Mesendoderm (in vitro differentiated cells): ENCODE measurements around the gene PACSIN3. TPM values are rescaled to one million over a fixed set of nuclear protein-coding genes. Genes with fewer than 3 reads are reported as not detected.
A peak's percentile ranks its signal among the peaks of the same experiment; 100 is the strongest.

ENCODE experiments used
- DNase-seq: peaks from one replicate; pipeline ENCODE4 v3.0.0; 2013
- H2AK5ac ChIP-seq: 2 replicates; pipeline ENCODE4 v1.6.1; 2013; ENCODE audit warnings: low read length, inconsistent platforms
- H2BK120ac ChIP-seq: 2 replicates; pipeline ENCODE4 v1.6.1; 2013; ENCODE audit warnings: low read depth, mild to moderate bottlenecking, low read length, moderate library complexity, mixed read lengths
- H2BK15ac ChIP-seq: replicated peaks from 2 replicates; pipeline ENCODE4 v1.6.1; 2013; ENCODE audit warnings: low read depth, mild to moderate bottlenecking, moderate library complexity
- H2BK5ac ChIP-seq: 2 replicates; pipeline ENCODE4 v1.6.1; 2013; ENCODE audit warnings: low read length, inconsistent platforms
- H3K18ac ChIP-seq: 2 replicates; pipeline ENCODE4 v1.6.1; 2013; ENCODE audit warnings: mild to moderate bottlenecking, low read length, mixed read lengths
- H3K23ac ChIP-seq: one replicate; pipeline ENCODE4 v1.6.1; 2013; ENCODE audit warnings: low read length
- H3K27ac ChIP-seq: 2 replicates; pipeline ENCODE4 v1.5.1; 2013; ENCODE audit warnings: low read depth, mild to moderate bottlenecking, inconsistent platforms, low read length, moderate library complexity
- H3K27me3 ChIP-seq: 2 replicates; pipeline ENCODE4 v1.6.1; 2013; ENCODE audit warnings: low read length, control low read depth, mild to moderate bottlenecking, inconsistent platforms; ENCODE audit not compliant: insufficient read depth, poor library complexity
- H3K36me3 ChIP-seq: 2 replicates; pipeline ENCODE4 v1.6.1; 2013; ENCODE audit warnings: low read length, inconsistent platforms; ENCODE audit not compliant: control insufficient read depth, insufficient read depth
- H3K4ac ChIP-seq: one replicate; pipeline ENCODE4 v1.6.1; 2013; ENCODE audit warnings: low read depth, mild to moderate bottlenecking, low read length, moderate library complexity
- H3K4me1 ChIP-seq: 2 replicates; pipeline ENCODE4 v1.6.1; 2013; ENCODE audit warnings: low read depth, low read length, inconsistent platforms; ENCODE audit not compliant: control insufficient read depth
- H3K4me2 ChIP-seq: 2 replicates; pipeline ENCODE4 v1.6.1; 2013; ENCODE audit warnings: low read length
- H3K4me3 ChIP-seq: 2 replicates; pipeline ENCODE4 v1.5.1; 2013; ENCODE audit warnings: mild to moderate bottlenecking, low read length
- H3K56ac ChIP-seq: one replicate; pipeline ENCODE4 v1.6.1; 2013; ENCODE audit warnings: low read length
- H3K79me1 ChIP-seq: 2 replicates; pipeline ENCODE4 v1.6.1; 2013; ENCODE audit warnings: low read length, inconsistent platforms
- H3K79me2 ChIP-seq: 2 replicates; pipeline ENCODE4 v1.6.1; 2013; ENCODE audit warnings: mild to moderate bottlenecking, low read length; ENCODE audit not compliant: control insufficient read depth, insufficient read depth
- H3K9ac ChIP-seq: 2 replicates; pipeline ENCODE4 v1.6.1; 2013; ENCODE audit warnings: low read length, inconsistent platforms
- H4K5ac ChIP-seq: one replicate; pipeline ENCODE4 v1.6.1; 2013; ENCODE audit warnings: low read length
- H4K8ac ChIP-seq: one replicate; pipeline ENCODE4 v1.6.1; 2013; ENCODE audit warnings: low read depth, mild to moderate bottlenecking, control low read depth, low read length, moderate library complexity
- WGBS: extraction: QIAGEN DNeasy Blood & Tissue Kit; methylation state at CpG from one replicate; pipeline ENCODE4 v1.1.7; 2013; ENCODE audit warnings: low lambda C conversion rate, missing lambda C conversion rate; ENCODE audit not compliant: insufficient coverage; ENCODE audit errors: extremely low coverage; 5-methylcytosine and 5-hydroxymethylcytosine counted together
- polyA plus RNA-seq, 2 experiments: library from polyadenylated mRNA; stranded (reverse); fragments of 200-250 nt; gene quantifications; one replicate each; pipeline ENCODE4 v1.2.3, GENCODE V29; 2013

PACSIN3 gene
- 18.0 TPM for polyA plus RNA-seq (2013, experiment 1 of 2)
- 18.0 TPM for polyA plus RNA-seq (2013, experiment 2 of 2)

GRCh38 chr11:47186076-47186699 is at the start of gene PACSIN3:
TSS of gene PACSIN3 (minus strand) at chr11:47186434. CDS start at chr11:47182727, 3,707 bp downstream.
- H3K79me1 ChIP-seq: peaks cover 6% of the 10 kb centered on the region
- H3K9ac ChIP-seq: peak within 1 kb of the TSS; percentile 89
- no peak within 1 kb of the TSS for H3K23ac ChIP-seq
- no peak within 1 kb of the TSS for H2BK15ac ChIP-seq
- peak within 1 kb of the TSS; percentile 50 for H3K4me3 ChIP-seq
- no peak within 1 kb of the TSS for H4K5ac ChIP-seq
- H3K36me3 ChIP-seq: no peaks in the 10 kb centered on the region
- H2BK5ac ChIP-seq: peak within 1 kb of the TSS; percentile 59
- peak within 1 kb of the TSS; percentile 91 for H3K56ac ChIP-seq
- peaks cover 6% of the 10 kb centered on the region for H3K79me2 ChIP-seq
- peak; percentile 73 for DNase-seq
- H2AK5ac ChIP-seq: no peak within 1 kb of the TSS
- peaks cover 3% of the 10 kb centered on the region for H3K27me3 ChIP-seq
- peak within 1 kb of the TSS; percentile 60 for H3K18ac ChIP-seq
- peak within 1 kb of the TSS; percentile 76 for H4K8ac ChIP-seq
- H3K4ac ChIP-seq: peak within 1 kb of the TSS; percentile 63
- H3K27ac ChIP-seq: peak within 1 kb of the TSS; percentile 72
- H3K4me1 ChIP-seq: peaks cover 3% of the 10 kb centered on the region
- H2BK120ac ChIP-seq: no peak within 1 kb of the TSS
- no CpG with 5 or more reads among the region's 80 CpGs for WGBS
- H3K4me2 ChIP-seq: peak within 1 kb of the TSS; percentile 97

- no peak overlapping the region for H3K23ac ChIP-seq
- no peak overlapping the region for H2BK120ac ChIP-seq
- H3K27ac ChIP-seq: no peak overlapping the region
- no peak overlapping the region for H4K8ac ChIP-seq
- H3K4ac ChIP-seq: no peak overlapping the region
- DNase-seq: no peak
- H2AK5ac ChIP-seq: no peak overlapping the region
- no CpG with 5 or more reads among the region's 12 CpGs for WGBS
- no peak overlapping the region for H3K56ac ChIP-seq
- H3K36me3 ChIP-seq: peaks cover 8% of the 10 kb centered on the region
- no peak overlapping the region for H2BK15ac ChIP-seq
- no peak overlapping the region for H3K18ac ChIP-seq
- H3K79me1 ChIP-seq: no peaks in the 10 kb centered on the region
- no peak overlapping the region for H3K9ac ChIP-seq
- H3K79me2 ChIP-seq: no peaks in the 10 kb centered on the region
- H3K4me2 ChIP-seq: no peak overlapping the region
- no peak overlapping the region for H2BK5ac ChIP-seq
- H3K27me3 ChIP-seq: no peaks in the 10 kb centered on the region
- H3K4me1 ChIP-seq: no peaks in the 10 kb centered on the region
- H4K5ac ChIP-seq: no peak overlapping the region
- no peak overlapping the region for H3K4me3 ChIP-seq
Measured at GRCh38 chr11:47235163-47235562, 48.9 kb upstream of the PACSIN3 start.

DNA sequence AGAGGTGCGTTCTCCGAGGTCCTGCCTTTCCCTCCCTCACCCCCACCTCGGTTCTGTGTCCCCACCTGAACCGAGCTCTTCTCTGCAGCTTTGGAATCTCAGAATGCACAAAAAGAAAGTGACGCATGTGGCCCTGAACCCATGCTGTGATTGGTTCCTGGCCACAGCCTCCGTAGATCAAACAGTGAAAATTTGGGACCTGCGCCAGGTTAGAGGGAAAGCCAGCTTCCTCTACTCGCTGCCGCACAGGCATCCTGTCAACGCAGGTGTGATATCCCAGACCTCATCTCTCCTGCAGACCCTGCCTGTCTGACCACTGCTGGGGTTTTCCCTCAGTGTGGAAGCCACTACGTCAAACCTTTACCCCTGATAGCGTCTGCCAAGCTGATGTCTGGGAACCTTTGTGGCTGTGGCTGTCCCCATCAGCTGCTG is 48.5 kb upstream of the PACSIN3 start:
- H3K4me1 ChIP-seq: no peaks in the 10 kb centered on the region
- H4K5ac ChIP-seq: no peak overlapping the region
- H4K8ac ChIP-seq: no peak overlapping the region
- WGBS: no CpG with 5 or more reads among the region's 12 CpGs
- H2BK15ac ChIP-seq: no peak overlapping the region
- no peak overlapping the region for H3K4me2 ChIP-seq
- DNase-seq: no peak
- no peak overlapping the region for H3K4ac ChIP-seq
- H3K23ac ChIP-seq: no peak overlapping the region
- H2BK120ac ChIP-seq: no peak overlapping the region
- no peaks in the 10 kb centered on the region for H3K79me1 ChIP-seq
- no peak overlapping the region for H3K27ac ChIP-seq
- no peaks in the 10 kb centered on the region for H3K27me3 ChIP-seq
- no peak overlapping the region for H2AK5ac ChIP-seq
- H3K79me2 ChIP-seq: no peaks in the 10 kb centered on the region
- H2BK5ac ChIP-seq: no peak overlapping the region
- H3K4me3 ChIP-seq: no peak overlapping the region
- H3K36me3 ChIP-seq: peaks cover 5% of the 10 kb centered on the region
- H3K56ac ChIP-seq: no peak overlapping the region
- no peak overlapping the region for H3K9ac ChIP-seq
- no peak overlapping the region for H3K18ac ChIP-seq

DNA sequence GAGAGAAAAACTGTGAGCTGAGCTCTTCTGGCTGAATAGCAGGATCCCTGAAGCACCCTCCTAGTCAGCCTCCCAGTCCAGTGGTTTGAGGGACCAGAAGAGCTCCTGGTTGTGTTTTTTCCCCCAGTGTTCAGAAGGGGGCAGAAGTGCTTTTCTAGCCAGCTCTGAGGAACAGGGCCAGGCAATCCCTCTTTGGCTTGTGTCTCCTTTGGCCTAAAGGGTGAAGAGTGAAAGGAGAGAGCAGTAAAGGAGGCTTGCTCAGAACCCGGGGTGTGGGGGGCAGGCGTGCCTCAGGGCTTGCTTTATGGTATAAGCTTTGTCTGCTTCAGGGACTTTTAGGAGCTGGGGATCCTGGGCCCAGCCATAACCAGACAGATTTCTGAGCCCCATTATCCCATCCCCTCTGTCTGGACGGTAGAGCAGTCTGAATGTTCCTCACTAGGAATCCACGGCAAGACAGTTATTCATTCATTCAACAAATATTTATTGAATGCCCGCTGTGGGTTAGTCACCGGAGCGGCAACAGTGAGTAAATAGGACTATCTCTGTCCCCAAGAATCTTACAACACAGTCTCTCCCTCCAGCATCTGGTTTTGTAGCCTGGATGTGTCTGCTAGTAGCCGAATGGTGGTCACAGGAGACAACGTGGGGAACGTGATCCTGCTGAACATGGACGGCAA is 47.9 kb upstream of the PACSIN3 start:
- H2AK5ac ChIP-seq: no peak overlapping the region
- H4K5ac ChIP-seq: no peak overlapping the region
- H3K36me3 ChIP-seq: peaks cover 2% of the 10 kb centered on the region
- DNase-seq: peak; percentile 75
- no peak overlapping the region for H3K18ac ChIP-seq
- no peak overlapping the region for H2BK5ac ChIP-seq
- H3K27ac ChIP-seq: no peak overlapping the region
- H2BK15ac ChIP-seq: no peak overlapping the region
- no peak overlapping the region for H2BK120ac ChIP-seq
- no peaks in the 10 kb centered on the region for H3K79me2 ChIP-seq
- H3K4me2 ChIP-seq: no peak overlapping the region
- WGBS: no CpG with 5 or more reads among the region's 11 CpGs
- H3K9ac ChIP-seq: no peak overlapping the region
- H3K23ac ChIP-seq: no peak overlapping the region
- H3K4ac ChIP-seq: no peak overlapping the region
- H3K27me3 ChIP-seq: no peaks in the 10 kb centered on the region
- no peaks in the 10 kb centered on the region for H3K4me1 ChIP-seq
- H4K8ac ChIP-seq: no peak overlapping the region
- H3K4me3 ChIP-seq: no peak overlapping the region
- no peak overlapping the region for H3K56ac ChIP-seq
- no peaks in the 10 kb centered on the region for H3K79me1 ChIP-seq

- no peak overlapping the region for H2AK5ac ChIP-seq
- no peaks in the 10 kb centered on the region for H3K27me3 ChIP-seq
- H4K5ac ChIP-seq: no peak overlapping the region
- H3K56ac ChIP-seq: no peak overlapping the region
- H3K4me1 ChIP-seq: no peaks in the 10 kb centered on the region
- H3K4me2 ChIP-seq: no peak overlapping the region
- H4K8ac ChIP-seq: no peak overlapping the region
- no peak for DNase-seq
- H2BK120ac ChIP-seq: no peak overlapping the region
- H3K36me3 ChIP-seq: no peaks in the 10 kb centered on the region
- no peaks in the 10 kb centered on the region for H3K79me2 ChIP-seq
- no peak overlapping the region for H3K23ac ChIP-seq
- H3K79me1 ChIP-seq: no peaks in the 10 kb centered on the region
- WGBS: no CpG with 5 or more reads among the region's 4 CpGs
- no peak overlapping the region for H3K4ac ChIP-seq
- H2BK5ac ChIP-seq: no peak overlapping the region
- no peak overlapping the region for H3K4me3 ChIP-seq
- no peak overlapping the region for H3K18ac ChIP-seq
- no peak overlapping the region for H3K9ac ChIP-seq
- H2BK15ac ChIP-seq: no peak overlapping the region
- no peak overlapping the region for H3K27ac ChIP-seq
Measured at GRCh38 chr11:47233051-47233450, 46.8 kb upstream of the PACSIN3 start.
